Occipital lobe (tissue), 2 donors: Measurements from ENCODE around the gene COMT. TPM values are rescaled to one million over a fixed set of nuclear protein-coding genes. Genes with fewer than 3 reads are reported as not detected.

Source experiments
- DNase-seq: peaks from one replicate; lab custom pipeline; 2025; lab: John Stamatoyannopoulos, UW
- total RNA-seq: library from RNA; depleted of rRNA; stranded (reverse); fragments of >200 nt; gene quantifications from one replicate; pipeline ENCODE4 v1.2.3, GENCODE V29; 2014

Gene COMT
- total RNA-seq, 1 donor from 2014 or later: 49.0 TPM

GRCh38 chr22:19969141-19969928 lies 27.8 kb downstream of the COMT start:
- DNase-seq: no peak

- no peak for DNase-seq
Observed at GRCh38 chr22:19970031-19970478, 28.5 kb downstream of the COMT start.

DNA sequence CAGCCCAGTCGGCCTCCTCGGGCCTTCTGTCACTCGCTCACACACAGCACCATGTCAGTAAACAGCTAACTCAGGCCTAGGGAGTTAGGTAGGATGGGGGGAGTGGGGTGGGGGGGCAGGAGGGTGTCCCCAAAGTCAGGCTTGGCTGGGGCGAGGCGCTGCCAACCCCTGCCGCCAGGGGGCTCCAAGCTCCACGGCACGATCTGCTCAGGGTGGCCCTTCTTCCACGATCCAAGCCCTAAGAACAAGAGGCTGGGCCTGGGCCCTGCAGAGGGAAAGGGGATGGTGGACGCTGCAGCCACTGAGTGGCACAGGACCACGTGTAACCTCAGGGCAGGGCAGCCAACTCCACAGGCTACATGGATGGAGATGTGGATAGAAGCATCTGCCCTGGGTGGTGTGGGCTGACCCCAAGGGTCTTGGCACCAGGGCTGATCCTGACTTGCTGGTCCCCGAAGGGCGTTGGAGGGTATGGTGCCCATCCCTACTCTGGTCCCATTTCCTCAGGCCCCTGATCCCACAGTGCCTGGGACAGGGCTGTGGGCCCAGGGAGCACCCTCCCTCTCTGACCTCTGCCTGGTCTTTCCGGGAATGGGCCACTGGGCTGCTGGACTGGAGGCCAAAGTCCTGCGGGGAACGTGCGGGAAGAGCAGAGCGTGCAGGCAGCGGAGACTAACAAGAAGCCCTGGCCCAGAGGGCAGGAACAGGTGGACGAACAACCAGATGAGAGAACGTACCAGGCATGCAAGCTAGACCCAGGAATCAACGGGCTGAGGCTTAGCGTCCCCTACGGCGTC lies 29.1 kb downstream of the COMT start:
- peak; percentile 50 for DNase-seq

GRCh38 chr22:19971276-19972124 lies 29.9 kb downstream of the COMT start:
- no peak for DNase-seq

- no peak for DNase-seq
Observed at GRCh38 chr22:19972251-19972650, 30.7 kb downstream of the COMT start.

DNA sequence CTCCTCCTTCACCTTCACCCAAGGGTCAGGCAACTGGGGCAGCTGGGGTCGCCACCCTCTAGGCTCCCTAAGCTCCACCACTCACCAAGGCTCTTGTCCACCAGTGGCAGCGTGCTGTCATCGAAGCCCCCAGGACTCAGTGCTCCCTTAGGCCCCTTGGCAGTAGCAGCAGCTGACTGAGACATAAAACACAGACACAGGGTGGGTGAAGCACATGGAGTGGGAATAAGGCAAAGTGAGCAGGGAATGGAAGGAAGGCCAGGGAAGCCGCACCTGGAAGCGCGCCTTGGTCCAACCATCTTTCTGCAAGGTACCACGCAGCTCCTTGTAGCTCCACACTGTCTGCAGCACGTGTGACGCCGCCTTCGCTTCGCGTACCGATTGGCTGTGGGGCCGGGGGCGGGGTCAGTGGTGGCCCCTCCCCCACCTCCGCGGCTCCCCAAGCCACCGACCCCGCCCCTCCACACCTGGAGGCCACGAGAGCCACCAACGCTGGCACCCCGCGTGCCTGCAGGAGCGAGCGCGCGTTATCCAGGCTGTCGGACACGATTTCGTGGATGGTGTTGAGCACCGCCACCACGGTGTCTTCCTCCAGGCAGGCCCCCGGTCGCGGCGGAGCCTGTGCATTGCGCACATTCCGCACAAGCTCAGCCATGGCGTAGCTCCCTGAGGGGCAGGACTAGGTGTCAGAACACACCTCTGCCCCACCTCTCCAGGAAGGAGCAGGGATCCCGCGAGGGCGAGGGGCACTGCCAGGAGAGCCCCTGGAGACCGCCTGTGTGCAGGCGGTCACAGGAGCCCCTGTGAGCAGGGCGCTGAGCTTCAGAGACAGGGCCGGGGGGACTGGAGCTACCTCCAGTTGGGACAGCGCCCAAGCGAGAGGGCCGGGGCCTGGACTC lies 31.3 kb downstream of the COMT start:
- no peak for DNase-seq

GRCh38 chr22:19973551-19974267 lies 32.1 kb downstream of the COMT start:
- no peak for DNase-seq

DNA sequence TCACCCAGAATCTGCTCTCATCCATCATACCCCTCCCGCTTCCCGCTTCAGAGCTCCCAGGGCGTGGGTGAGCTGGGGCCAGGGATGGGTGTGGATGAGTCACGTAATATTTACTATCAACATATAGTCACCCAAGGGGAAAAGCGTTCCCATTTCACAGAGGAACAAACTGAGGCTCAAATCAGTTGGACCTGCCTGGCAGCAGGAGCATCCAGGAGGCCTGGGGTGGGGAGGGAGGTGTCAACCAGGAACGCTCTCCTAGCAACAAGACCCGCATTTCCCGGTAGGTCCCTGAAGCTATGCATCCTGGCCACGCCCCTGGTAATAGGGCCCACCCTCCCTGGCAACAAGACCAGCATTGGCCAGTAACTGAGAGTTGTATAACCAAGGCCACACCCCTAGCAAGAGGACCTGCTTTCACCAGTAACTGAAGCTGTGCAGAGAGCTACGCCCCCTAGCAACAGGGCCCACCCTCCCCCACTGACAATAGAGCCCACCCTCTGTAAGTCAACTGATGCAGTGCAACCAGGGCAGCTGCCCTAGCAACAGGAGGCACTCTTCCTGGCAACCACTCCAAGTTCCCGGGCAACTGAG lies 32.8 kb downstream of the COMT start:
- peak; percentile 19 for DNase-seq

DNA sequence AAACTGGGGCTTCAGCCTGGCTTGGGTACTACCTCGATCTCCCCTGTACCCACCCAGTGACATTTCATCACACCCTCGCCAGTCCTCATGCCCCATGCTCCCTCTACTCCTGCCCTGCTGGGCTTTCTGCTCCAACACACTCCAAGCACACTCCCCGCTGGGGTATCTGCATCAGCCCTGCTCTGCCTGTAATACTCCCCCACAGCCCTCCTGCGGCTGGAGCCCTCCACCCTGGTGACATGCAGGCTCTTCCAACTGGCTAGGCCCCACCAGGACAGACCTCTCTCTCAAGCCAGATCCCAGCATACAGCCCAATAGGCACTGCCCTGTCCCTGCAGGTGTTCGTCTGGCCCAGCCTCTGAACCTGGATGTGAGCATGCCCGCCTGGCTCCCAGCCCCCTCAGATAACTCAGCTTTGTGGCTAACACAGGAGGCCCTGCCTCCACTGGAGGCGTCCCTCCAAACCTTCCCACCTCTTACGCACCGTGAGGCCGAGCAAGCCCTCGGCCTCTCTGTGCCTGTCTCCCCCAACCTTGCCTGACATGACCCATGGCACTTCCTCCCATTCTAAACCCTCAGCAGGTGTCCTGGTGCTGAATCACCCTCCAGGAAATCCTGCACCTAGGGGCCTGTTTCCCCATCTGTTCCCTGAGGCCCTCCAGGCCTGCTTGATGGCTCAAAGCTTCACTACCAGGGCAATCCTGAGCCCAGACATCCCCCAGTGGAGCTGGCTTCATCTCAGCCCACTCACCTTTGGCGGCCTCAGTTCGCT lies 33.5 kb downstream of the COMT start:
- no peak for DNase-seq

- DNase-seq: no peak
Observed at GRCh38 chr22:19975707-19976035, 34.1 kb downstream of the COMT start.

DNA sequence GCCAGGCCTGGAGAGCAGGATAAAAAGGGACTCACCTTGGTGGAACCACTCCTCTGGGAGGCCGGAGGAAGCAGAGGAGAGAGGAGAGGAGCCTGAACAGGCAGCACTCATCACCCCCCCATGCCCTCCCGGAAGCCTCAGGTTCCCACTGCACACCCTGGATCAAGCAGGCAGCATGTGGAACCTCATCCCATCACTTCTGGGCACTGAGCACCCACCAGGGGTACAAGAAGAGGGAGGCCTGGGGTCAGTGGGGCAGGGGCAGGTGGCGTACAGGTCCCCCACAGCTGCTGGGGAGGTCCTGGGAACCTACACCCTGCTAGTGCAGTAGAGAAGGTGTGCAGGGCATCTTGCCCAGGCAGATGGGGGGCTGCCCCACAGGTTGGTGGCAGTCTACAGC lies 35.1 kb downstream of the COMT start:
- DNase-seq: no peak

DNA sequence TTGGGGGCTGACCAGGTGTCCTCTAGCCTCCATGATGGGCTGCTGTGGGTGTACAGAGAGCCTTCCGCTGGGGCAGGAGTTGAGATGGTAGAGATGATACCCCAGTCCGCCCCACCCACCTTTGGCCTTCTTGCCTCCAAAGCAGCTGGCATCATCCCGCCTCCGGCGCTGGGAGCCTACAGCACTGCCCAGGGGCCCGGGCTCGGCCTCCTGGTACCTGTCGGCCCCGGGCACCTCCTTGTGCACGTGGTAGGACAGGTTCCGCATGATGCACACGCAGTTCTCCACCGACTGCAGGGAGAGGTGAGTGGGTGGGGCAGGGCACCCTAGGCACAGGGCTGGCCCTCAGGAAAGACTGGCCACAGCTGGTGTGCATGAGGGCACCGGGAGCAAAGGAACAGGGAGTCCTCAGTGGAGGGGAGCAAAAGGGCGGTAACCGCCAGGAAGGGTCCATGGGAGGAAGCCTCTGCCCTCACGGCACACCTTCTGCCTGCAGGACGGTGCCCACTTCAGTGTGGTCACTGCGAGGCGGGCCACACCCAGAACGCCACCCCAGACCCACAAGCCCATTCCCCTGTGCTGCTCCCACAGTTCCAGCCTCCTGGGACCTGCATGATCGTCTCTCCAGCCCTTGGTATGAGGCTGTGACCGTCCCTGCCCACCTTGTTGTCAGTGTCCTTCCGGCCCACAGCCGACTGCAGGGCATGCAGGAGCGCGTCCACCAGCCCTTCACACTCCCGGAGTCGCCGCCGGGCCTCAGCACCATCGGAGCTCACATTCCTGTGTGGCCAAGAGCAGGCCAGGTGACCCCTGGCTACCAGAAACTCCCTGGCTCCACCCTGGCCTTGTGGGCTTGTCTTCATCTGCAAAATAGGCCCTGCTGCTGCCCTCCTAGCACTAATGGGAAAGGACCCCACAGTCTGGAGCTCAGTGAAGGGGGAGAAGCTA lies 36.0 kb downstream of the COMT start:
- no peak for DNase-seq

DNA sequence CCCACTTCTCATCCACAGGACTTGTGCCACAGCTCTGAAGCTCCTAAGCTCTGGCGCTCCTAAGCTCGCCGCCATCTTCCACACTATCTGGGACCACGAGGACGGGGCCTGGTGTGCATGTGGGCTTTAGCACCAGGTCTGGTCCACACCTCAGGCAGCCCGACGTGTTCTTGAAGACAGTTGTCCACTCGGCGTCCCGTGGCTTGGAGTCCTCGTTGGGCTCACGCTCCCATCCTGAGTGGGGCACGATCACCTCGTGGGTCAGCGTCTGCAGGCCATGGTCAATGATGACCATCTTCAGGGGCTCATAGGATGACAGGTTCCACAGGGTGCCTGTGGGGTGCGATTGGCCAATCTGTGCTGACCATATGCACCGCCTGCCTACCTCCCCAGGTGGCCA lies 37.2 kb downstream of the COMT start:
- DNase-seq: no peak

- DNase-seq: no peak
Observed at GRCh38 chr22:19979712-19980493, 38.3 kb downstream of the COMT start.

GRCh38 chr22:19980766-19981165 lies 39.2 kb downstream of the COMT start:
- DNase-seq: no peak

DNA sequence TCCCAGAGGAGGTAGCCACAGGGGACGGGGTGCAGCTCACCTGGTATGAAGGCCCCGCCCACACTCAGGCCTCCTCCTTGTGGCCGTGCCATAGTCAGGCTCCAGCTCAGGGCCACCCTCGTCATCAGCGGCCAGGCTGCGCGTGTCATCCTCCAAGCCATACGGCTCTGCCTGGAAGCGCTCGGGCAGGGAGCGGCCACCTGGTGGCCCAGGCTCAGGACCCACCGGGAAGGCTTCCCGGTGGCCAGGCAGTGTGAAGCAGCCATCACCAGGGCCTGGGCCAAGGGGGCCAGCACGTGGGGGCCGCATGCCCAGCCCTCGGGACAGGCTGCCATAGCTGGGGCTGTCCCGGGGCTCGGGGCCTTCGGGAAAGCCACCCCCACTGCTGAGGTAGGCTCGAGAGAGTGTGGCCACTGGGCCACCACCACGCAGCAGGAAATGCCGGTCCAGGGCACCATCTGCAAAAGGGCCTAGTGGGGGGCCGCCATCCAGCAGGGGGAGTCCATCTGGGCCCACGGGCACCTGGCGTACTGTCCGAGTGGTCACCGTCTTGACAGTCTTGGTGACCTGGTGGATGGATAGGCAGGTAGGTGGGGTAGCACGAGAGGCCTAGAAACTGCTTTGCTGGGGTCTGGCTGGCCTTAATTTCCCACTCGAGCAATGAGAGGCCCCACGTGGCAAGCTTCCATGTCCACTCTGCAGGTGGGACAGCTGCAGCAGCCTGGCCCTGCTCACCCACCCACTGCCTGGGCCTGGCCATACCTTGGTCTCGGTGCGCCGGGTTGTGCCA lies 39.8 kb downstream of the COMT start:
- no peak for DNase-seq
